Measurements from ENCODE around the gene TPRG1L.

The TPRG1L gene

GRCh38 chr1:3642919-3643675 is 18.3 kb downstream of the TPRG1L start:
- no peak overlapping the region for H3K9ac ChIP-seq (ENCODE audit: low read length)
- H3K4me1 ChIP-seq (ENCODE audit: insufficient read depth, low read length), result no peaks in the 10 kb centered on the region
- no peak overlapping the region for H3K27ac ChIP-seq (ENCODE audit: low read depth, low read length)
- no peak overlapping the region for H3K4me3 ChIP-seq (ENCODE audit: low read depth in 1 of 2, low read length in 2 of 2)
- no peaks in the 10 kb centered on the region for H3K9me3 ChIP-seq (ENCODE audit: low read length)
- H3K27me3 ChIP-seq (ENCODE audit: control insufficient read depth in 1 of 2, insufficient read depth in 2 of 2, low read length in 2 of 2), result no peaks in the 10 kb centered on the region
- peaks cover 23% of the 10 kb centered on the region for H3K36me3 ChIP-seq (ENCODE audit: insufficient read depth, low read length)

DNA sequence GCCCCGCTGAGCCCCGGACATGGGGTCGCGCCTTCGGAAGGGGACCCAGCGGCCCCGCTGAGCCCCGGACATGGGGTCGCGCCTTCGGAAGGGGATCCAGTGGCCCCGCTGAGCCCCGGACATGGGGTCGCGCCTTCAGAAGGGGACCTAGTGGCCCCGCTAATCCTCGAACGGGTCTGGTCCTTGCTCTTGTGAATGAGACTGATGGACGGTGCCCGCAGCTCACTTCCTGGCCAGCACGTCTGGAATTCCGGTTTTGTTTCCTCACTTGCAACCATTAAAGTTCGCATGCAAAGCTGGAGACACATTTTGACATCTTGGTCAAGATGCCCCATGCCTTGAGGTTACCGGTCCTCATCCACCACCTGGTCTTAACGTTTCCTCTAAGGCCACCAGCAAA is 19.5 kb downstream of the TPRG1L start:
- peaks cover 17% of the 10 kb centered on the region for H3K36me3 ChIP-seq (ENCODE audit: insufficient read depth, low read length)

GRCh38 chr1:3645247-3645646 is 20.4 kb downstream of the TPRG1L start:
- Histone ChIP-seq H3K36me3 (ENCODE audit: insufficient read depth, low read length) (peaks cover 17% of the 10 kb centered on the region), H3K4me3 (ENCODE audit: low read depth in 1 of 2, low read length in 2 of 2) (no peak overlapping the region), H3K9ac (ENCODE audit: low read length) (no peak overlapping the region), H3K4me1 (ENCODE audit: insufficient read depth, low read length) (peaks cover 10% of the 10 kb centered on the region), H3K9me3 (ENCODE audit: low read length) (no peaks in the 10 kb centered on the region), H3K27ac (ENCODE audit: low read depth, low read length) (no peak overlapping the region), H3K27me3 (ENCODE audit: control insufficient read depth in 1 of 2, insufficient read depth in 2 of 2, low read length in 2 of 2) (no peaks in the 10 kb centered on the region)

More for the DNA sequence above, 19.5 kb downstream of the TPRG1L start:
- no peak overlapping the region for H3K27ac ChIP-seq (ENCODE audit: low read depth, low read length)
- H3K27me3 ChIP-seq (ENCODE audit: control insufficient read depth in 1 of 2, insufficient read depth in 2 of 2, low read length in 2 of 2), result no peaks in the 10 kb centered on the region
- H3K4me1 ChIP-seq (ENCODE audit: insufficient read depth, low read length), result peaks cover 5% of the 10 kb centered on the region
- no peaks in the 10 kb centered on the region for H3K9me3 ChIP-seq (ENCODE audit: low read length)
- no peak overlapping the region for H3K9ac ChIP-seq (ENCODE audit: low read length)
- H3K4me3 ChIP-seq (ENCODE audit: low read depth in 1 of 2, low read length in 2 of 2), result no peak overlapping the region

- Histone ChIP-seq H3K4me3 (ENCODE audit: low read depth in 1 of 2, low read length in 2 of 2) (no peak overlapping the region), H3K4me1 (ENCODE audit: insufficient read depth, low read length) (peaks cover 15% of the 10 kb centered on the region), H3K9ac (ENCODE audit: low read length) (no peak overlapping the region), H3K27ac (ENCODE audit: low read depth, low read length) (no peak overlapping the region), H3K9me3 (ENCODE audit: low read length) (no peaks in the 10 kb centered on the region), H3K27me3 (ENCODE audit: control insufficient read depth in 1 of 2, insufficient read depth in 2 of 2, low read length in 2 of 2) (peaks cover 5% of the 10 kb centered on the region in 2 donors), H3K36me3 (ENCODE audit: insufficient read depth, low read length) (peaks cover 17% of the 10 kb centered on the region)
Observed at GRCh38 chr1:3645666-3646355, 21.0 kb downstream of the TPRG1L start.

GRCh38 chr1:3646596-3646995 is 21.8 kb downstream of the TPRG1L start:
- peaks cover 12% of the 10 kb centered on the region for H3K36me3 ChIP-seq (ENCODE audit: insufficient read depth, low read length)
- H3K9ac ChIP-seq (ENCODE audit: low read length), result no peak overlapping the region
- no peak overlapping the region for H3K4me3 ChIP-seq (ENCODE audit: low read depth in 1 of 2, low read length in 2 of 2)
- H3K27ac ChIP-seq (ENCODE audit: low read depth, low read length), result no peak overlapping the region
- no peaks in the 10 kb centered on the region for H3K9me3 ChIP-seq (ENCODE audit: low read length)
- H3K27me3 ChIP-seq (ENCODE audit: control insufficient read depth in 1 of 2, insufficient read depth in 2 of 2, low read length in 2 of 2), result peaks cover 13% of the 10 kb centered on the region in 2 donors
- H3K4me1 ChIP-seq (ENCODE audit: insufficient read depth, low read length), result peaks cover 16% of the 10 kb centered on the region

DNA sequence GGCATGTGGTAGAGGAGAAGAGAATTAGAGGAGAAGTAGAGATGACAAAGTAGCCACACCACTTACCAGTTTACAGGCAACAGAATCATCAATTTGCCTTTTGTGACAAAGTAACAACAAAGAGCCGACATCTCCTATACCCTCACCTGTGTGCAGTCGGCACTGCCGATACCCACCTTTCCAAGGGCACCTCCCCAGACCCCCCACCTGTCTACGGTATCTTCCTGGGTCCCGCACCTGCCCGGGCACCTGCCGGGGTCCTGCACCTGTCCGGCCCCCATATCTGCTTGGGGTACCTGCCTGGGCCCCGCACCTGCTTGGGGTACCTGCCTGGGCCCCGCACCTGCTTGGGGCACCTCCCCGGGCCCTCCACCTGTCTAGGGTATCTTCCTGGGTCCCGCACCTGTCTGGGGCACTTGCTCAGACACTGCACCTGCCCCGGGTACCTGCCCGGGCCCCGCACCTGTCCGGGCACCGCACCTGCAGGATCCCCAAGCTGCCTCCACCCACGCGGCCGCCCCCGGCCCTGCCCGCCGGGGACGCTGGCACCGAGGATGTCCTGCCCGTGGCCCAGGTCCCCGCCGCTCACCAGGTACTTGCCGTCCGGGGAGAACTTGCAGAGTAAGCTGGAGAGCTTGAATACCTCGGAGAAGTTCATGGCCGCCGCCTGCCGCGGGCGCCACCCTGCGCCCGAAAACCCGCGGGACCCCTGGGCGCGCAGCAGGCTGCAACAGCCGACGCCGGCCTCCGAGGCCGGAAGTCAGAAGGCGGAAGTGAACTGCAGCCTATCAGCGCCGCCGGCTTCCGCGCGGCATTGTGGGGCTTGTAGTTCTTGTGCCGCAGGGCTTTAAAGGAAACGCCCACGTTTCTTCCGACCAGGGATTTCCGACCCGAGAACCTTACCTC is 24.8 kb downstream of the TPRG1L start, which contains the start of gene WRAP73:
Gene WRAP73, minus strand, starts transcription at position 762 of the 906 bp plus-strand sequence. Its CDS starts 104 bp downstream, at position 658.
- peaks cover 16% of the 10 kb centered on the region for H3K4me1 ChIP-seq (ENCODE audit: insufficient read depth, low read length)
- H3K9me3 ChIP-seq (ENCODE audit: low read length), result no peaks in the 10 kb centered on the region
- peak within 1 kb of the TSS; percentile 80 to 98 for H3K4me3 ChIP-seq (ENCODE audit: low read depth in 1 of 2, low read length in 2 of 2)
- peaks cover 11% of the 10 kb centered on the region for H3K36me3 ChIP-seq (ENCODE audit: insufficient read depth, low read length)
- H3K27ac ChIP-seq (ENCODE audit: low read depth, low read length), result peak within 1 kb of the TSS; percentile 56
- H3K9ac ChIP-seq (ENCODE audit: low read length), result peak within 1 kb of the TSS; percentile 33
- peaks cover 26 to 39% of the 10 kb centered on the region in 2 donors for H3K27me3 ChIP-seq (ENCODE audit: control insufficient read depth in 1 of 2, insufficient read depth in 2 of 2, low read length in 2 of 2)

DNA sequence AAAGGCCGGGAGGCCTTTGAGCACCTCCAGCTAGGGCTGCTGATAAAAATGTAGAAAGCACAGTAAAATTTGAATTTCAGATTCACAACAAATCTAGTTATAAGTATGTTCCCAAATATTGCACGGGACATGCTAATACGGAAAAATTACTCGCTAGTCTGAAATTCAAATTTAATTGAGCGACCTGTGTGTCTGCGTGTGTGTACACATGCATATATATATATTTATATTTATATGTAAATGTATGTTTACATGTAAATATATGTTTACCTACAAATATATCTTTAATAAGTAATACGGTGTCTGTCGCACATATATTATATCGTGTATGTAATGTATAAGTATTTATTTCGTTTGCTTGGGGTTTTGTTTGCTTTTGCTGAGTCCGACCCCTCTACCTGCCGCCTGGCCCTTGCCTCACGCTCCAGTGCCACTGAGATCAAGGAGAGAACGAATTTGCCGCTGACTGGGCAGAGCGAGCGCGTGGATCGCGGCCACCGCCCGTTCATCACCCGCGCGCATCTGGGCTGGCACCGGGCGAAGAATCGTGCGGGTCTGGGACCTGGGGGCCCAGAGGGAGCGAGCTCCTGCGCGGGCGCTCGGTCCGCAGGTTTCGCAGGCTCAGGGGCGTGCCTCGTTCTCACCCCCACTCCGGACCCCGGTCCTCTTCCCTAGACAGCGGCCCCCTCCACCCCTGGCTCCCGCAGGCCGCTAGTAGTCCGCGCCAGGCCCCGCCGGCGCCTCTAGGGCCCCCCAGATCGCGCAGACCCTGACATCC is 25.6 kb downstream of the TPRG1L start:
- H3K4me3 ChIP-seq (ENCODE audit: low read depth in 1 of 2, low read length in 2 of 2), result peak overlapping the region; percentile 24 to 80
- no peak overlapping the region for H3K9ac ChIP-seq (ENCODE audit: low read length)
- no peak overlapping the region for H3K27ac ChIP-seq (ENCODE audit: low read depth, low read length)
- peaks cover 26 to 44% of the 10 kb centered on the region in 2 donors for H3K27me3 ChIP-seq (ENCODE audit: control insufficient read depth in 1 of 2, insufficient read depth in 2 of 2, low read length in 2 of 2)
- H3K36me3 ChIP-seq (ENCODE audit: insufficient read depth, low read length), result peaks cover 11% of the 10 kb centered on the region
- H3K9me3 ChIP-seq (ENCODE audit: low read length), result no peaks in the 10 kb centered on the region
- H3K4me1 ChIP-seq (ENCODE audit: insufficient read depth, low read length), result peaks cover 16% of the 10 kb centered on the region

DNA sequence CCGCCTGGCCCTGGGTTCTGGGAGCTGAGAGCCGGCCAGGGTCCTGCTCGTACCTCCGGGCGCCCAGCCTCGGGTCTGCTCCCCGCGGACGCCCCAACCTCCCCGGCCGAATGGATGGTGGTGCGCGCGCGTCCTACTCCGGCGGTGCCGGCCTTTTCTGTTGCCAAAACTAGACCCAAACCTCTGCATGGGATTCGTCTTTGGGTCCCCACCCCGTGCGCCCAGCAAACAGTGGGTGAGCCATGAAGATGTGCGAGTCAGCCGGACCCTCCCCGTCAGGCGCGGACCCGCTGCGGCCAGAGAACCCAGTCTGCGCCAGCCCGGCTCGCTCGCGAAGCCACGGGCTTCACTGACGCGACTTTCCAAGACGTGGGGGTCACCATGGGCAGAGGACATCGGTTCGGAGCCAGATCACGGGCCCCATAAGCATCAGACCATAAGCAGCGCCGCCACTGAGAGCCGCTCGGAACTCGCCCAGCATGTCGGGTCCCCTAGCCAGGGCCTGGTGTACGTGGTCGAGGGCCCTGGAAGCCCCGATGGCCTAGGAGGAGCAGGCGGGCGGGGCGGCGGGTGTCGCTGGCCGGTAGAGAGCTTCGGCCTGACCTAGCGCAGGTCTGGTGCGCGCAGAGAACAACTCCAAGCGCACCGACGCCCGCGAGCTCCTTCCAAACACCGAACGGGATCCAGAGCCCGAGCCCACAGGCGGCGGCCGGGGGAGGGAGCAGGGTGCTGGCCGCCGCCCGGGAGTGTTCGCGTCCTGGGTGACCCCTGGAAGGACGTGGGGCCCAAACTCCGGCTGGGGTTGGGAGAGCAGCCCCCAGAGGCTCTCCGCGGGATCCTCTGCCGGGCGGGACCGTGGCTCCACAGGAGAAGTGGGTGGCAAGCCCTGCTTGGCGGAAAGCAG is 26.5 kb downstream of the TPRG1L start:
- peaks cover 16% of the 10 kb centered on the region for H3K4me1 ChIP-seq (ENCODE audit: insufficient read depth, low read length)
- no peaks in the 10 kb centered on the region for H3K9me3 ChIP-seq (ENCODE audit: low read length)
- H3K36me3 ChIP-seq (ENCODE audit: insufficient read depth, low read length), result peaks cover 11% of the 10 kb centered on the region
- H3K4me3 ChIP-seq (ENCODE audit: low read depth in 1 of 2, low read length in 2 of 2), result peak overlapping the region in 1 of 2 donors; percentile 24
- H3K27ac ChIP-seq (ENCODE audit: low read depth, low read length), result no peak overlapping the region
- H3K9ac ChIP-seq (ENCODE audit: low read length), result no peak overlapping the region
- peaks cover 26 to 44% of the 10 kb centered on the region in 2 donors for H3K27me3 ChIP-seq (ENCODE audit: control insufficient read depth in 1 of 2, insufficient read depth in 2 of 2, low read length in 2 of 2)

GRCh38 chr1:3651930-3652547 is 27.2 kb downstream of the TPRG1L start, which contains the start of gene TP73:
Gene TP73, plus strand, starts transcription at chr1:3652516. Its CDS starts 29,850 bp downstream, at chr1:3682366.
- Histone ChIP-seq H3K4me3 (ENCODE audit: low read depth in 1 of 2, low read length in 2 of 2) (no peak within 1 kb of the TSS), H3K27me3 (ENCODE audit: control insufficient read depth in 1 of 2, insufficient read depth in 2 of 2, low read length in 2 of 2) (peaks cover 26 to 48% of the 10 kb centered on the region in 2 donors), H3K27ac (ENCODE audit: low read depth, low read length) (no peak within 1 kb of the TSS)

More at GRCh38 chr1:3651930-3652547, 27.2 kb downstream of the TPRG1L start, which contains the start of gene TP73:
- Histone ChIP-seq H3K36me3 (ENCODE audit: insufficient read depth, low read length) (peaks cover 3% of the 10 kb centered on the region), H3K4me1 (ENCODE audit: insufficient read depth, low read length) (peaks cover 16% of the 10 kb centered on the region), H3K9ac (ENCODE audit: low read length) (no peak within 1 kb of the TSS), H3K9me3 (ENCODE audit: low read length) (no peaks in the 10 kb centered on the region)
